Activated naive CD8-positive, alpha-beta T cell treated with anti-CD3 and anti-CD28 coated beads, Interleukin-2, amount 50 U/mL, for 16 hours (primary cell): ENCODE results near the gene CCRL2.
"Not testable (repeated sequence)": the region's sequence is repeated elsewhere in the genome, so short reads cannot be mapped to it uniquely, and the experiment has no call there.

Source experiments
- DNase-seq: peaks from one replicate; pipeline ENCODE4 v3.0.0-alpha.2; 2020; ENCODE audit warnings: low read depth, low spot score

The CCRL2 gene

DNA sequence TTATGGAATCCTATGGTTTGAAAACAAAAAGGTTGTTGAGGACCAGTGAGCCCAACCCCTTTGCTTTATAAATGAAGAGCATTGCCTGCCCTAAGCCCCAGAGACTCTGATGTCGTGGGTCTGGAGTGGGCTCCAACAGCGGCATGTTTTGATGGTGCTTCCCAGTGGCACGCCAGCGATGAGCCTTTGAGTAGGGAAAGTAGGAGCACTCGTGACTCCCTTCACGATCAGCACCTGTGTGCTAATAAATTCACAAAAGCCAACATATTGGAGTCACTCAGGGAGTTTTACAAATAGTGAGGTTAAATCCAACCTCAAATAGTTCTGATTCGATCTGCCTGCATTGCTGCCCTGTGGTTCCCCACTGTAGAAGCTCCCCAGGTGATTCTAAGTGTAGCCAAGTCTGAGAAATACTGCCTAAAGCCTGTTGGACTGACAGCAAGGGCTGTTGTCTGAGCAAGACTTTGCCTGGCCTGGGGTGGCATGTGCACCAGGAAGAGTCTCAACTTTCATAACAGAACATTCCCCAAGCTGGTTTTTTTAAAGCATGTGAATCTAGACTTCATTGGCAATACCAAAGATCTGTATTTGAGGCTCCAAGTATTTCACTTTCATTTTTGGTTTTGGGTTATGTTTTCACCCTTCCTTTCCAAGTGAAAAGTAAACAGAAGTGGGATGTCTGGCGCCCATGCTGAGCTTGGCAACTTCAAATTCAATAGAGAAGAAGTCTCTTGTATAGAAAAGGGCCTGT lies 26.4 kb upstream of the CCRL2 start:
- DNase-seq = no peak

DNA sequence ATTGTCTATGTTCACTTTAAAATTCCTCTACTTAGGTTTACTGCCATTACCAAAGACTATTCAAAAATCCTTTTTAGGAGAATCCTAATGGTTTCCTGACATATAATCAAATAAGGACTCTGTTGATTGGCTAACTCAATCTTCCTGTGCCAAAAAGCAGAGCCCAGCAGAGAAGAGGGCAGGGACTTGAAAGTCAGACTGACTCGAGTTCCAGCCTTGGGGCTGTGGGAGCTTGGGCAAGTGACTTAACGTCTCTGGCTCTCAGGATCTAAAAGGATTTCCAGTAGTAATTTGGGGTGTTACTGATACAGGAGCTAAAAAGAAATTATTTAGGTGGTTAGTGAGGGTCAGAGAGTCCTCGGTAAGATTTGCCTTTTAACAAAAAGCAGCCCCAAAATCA lies 25.4 kb upstream of the CCRL2 start:
- DNase-seq = no peak

DNA sequence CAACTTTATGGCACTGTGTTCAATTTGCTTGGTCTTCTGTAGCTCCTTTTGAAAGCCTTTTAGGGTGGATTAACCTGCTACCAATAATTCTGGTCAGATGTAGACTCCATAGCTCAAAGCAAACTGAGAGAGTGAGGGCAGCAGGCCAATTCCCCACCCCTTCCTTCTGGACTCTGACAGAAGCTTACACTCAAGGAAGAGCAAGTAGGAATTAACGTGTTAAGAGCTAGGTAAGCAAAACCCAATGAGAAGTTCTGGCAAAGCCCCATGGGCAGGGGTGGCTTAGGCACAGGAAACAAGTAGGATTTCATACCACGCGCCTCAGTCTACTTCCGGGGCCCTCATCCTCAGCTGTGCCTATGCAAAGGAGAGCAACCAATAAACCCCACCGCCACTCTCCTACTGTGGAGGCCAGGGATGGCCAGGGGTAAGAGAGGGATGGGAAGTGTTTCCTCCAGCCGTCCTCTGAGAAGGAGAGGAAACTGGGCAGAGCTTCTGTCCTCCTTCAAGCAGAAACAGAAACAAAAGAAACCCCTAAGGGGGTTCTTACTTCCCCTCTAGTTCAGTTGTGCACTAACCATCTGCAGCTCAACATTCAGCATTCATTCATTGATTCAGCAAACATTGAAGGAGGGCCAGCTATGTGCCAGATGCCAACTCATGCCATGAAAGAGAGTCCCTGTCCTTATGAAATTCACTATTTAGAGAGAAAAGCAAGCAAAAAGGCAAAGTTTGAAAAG lies 23.7 kb upstream of the CCRL2 start:
- DNase-seq = no peak

GRCh38 chr3:46383951-46384330 lies 23.1 kb upstream of the CCRL2 start:
- DNase-seq = no peak

GRCh38 chr3:46386205-46386604 lies 20.9 kb upstream of the CCRL2 start:
- DNase-seq = no peak

DNA sequence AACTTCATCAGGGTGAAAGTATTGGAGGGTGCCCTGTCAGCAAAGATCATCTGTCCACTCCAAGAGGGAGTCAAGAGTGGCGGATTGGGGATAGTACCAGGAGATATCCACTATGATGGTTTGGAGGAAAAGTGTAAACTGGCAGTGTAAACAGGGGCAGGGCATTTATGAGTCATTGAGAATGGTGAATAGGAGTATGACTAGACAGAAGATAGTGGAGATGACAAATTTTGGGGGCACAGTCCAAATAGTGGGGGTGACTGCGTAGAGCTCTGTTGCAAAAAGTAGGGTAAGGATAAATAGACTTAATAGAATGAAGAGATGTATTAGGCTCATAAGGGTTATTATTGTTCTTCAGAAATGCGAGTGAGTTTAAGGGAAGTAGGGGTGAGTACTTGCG lies 18.2 kb upstream of the CCRL2 start:
- not testable (repeated sequence) for DNase-seq

DNA sequence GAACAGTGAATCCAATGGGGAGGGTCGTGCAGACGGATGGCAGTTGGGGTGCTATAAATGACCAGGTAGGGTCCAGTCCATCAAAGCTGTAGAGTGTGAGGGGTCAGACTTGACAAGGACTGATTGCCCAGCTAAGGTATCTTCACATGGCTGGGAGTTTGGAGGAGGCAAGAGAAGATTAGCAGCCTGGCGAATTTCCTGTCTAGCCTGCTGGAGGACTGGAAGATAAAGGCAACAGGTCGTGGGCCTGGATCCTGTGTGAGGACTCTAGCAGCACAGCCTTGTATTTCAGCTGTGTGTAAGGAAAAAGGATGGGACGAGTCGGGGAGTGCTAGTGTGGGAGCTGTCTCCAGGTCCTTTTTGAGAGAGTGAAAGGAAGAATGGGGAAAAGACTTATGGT lies 17.8 kb upstream of the CCRL2 start:
- no peak for DNase-seq

DNA sequence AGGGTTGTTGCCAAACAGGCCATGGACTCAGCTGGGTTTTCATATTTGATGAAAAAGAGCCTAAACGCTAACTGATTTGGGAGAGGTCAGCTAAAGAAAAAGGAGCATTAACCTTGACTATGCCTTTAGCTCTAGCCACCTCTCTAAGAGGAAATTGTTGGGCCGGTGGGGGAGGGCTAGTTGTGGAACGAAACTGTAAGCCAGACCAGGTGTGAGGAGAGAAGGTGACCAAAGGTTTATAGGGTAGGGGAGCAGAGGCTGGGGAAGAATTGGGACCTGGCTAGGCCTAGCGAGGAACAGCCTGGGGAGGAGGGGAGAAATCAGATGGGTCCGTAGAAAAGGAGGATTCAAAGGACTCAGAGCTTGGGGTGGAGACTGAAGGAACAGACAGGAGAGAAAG lies 15.5 kb upstream of the CCRL2 start:
- DNase-seq = not testable (repeated sequence)

DNA sequence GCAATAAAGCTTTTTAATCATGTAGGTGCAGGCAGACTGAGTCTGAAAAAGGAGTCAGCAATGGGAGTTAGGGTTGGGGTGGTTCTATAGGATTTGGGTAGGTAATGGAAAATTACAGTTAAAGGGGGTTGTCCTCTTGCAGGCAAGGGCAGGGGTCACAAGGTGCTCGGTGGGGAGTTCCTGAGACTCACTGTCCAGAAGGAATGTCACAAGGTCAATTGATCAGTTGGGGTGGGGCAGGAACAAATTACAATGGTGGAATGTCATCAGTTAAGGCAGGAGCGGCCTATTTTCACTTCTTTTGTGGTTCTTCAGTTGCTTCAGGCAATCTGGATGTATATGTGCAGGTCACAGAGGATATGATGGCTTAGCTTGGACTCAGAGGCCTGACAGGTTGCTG lies 14.0 kb upstream of the CCRL2 start:
- no peak for DNase-seq

- no peak for DNase-seq
Observed at GRCh38 chr3:46393554-46394434, 13.3 kb upstream of the CCRL2 start.

- no peak for DNase-seq
Observed at GRCh38 chr3:46395210-46395661, 11.8 kb upstream of the CCRL2 start.

DNA sequence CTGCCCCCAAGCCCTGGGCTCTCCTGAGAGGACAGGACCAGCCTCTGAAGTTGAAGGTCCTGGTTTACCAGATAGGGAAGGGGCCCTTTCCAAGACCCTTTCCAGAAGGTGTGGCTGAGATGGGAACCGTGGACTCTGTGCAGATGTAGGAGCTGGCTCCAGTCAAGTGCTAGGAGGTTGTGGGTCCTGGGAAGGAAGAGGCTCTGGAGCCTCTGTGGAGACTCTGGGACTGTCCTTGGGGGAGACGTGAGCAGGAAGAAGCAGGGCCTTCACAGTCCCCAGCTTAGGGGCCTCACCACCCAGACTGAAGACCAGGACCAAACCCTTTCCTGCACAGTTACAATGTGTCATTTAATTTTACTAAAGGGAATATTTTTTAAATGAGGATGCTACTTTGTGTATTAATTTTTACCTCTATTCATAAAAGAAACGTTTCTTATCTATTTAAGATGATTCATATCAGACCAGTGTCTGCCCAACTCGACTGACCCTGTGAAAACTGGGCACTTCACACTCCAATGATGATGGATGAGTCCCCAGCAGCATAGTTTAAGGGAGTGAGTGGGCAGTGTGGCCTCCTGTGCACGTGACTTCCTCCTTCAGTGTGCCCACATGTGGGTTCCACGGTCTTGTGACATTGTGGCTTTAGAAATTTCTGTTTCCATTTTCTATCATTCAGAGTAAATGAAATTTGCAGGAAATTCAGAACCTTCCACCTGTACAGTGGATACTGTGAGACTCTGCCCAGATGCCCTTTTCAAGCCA lies 11.1 kb upstream of the CCRL2 start:
- DNase-seq = no peak

DNA sequence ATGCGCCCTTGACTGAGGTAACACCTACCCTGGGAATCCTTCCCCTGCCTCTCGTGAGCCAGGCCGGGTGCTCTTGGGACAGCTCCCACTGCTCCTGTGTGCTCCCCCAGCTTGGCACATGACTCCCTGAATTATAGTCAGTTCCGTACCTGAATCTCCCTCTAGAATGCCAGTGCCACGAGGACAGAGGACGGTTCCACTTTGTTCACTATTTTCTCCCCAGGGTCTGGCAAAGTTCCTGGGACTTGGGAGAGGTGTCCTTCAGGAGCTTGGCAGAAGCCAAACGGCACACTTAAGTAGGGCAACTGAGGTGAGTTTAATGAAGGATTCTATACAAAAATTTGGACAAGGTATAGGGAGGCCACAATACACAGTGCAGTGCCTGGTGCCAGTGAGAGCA lies 9.9 kb upstream of the CCRL2 start:
- DNase-seq = no peak

DNA sequence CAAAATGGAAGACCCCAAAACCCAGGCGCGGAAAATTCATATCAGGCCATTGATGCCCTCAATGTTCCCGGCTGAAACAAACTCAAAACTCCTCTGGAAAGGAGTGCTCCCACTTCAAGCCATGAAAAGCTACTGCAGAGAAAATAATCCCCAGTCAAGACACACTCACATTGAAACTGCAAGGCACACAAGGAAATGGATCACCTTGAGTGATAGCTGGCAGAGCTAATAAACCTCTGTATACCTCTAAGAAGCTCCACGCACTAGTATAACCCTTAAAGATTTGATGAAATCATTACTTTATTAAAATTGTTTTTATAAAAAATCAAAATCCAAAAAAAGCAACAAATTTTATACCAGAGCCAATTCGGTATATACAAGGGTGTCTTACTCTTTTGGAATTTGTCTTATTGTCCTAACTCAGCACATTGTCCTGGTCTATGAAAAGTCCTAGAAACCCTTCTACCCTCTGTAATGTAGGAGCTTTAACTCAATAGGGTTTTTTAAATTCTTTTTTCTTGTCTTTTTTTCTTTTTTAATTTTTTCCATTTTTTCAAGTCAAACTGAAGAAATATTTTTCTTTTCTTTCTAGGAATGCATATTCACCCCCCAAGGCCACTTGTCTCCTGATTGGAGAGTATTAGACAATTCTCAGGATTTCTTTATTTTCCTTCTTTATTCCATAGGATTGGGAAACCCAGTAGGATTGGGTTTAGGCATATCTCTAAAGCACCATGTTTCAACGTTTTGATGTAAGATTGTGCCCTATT lies 8.7 kb upstream of the CCRL2 start:
- DNase-seq = no peak

DNA sequence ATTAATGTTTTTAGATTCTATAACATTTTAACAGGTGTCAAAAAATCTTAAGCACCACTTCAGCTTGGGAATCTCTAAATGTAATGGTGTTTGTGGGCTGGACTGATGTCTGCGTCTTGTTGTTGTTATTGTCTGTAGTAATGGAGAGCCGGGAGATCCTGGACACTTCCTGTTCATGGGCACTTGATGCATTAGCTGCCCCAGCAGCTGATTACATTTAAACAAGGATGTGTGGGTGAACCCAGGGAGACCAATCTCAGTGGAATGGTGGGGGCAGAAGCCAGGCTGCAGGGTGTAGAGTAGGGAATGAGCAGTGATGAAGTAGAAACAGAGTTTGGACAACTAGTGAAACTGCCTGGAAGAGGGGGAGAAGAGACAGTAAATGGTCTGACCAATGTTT lies 8.0 kb upstream of the CCRL2 start:
- no peak for DNase-seq

GRCh38 chr3:46399557-46399956 lies 7.5 kb upstream of the CCRL2 start:
- DNase-seq = no peak

- DNase-seq = no peak
Observed at GRCh38 chr3:46400000-46400734, 6.9 kb upstream of the CCRL2 start.

GRCh38 chr3:46400846-46401245 lies 6.2 kb upstream of the CCRL2 start:
- no peak for DNase-seq

- DNase-seq = no peak
Observed at GRCh38 chr3:46401579-46401978, 5.5 kb upstream of the CCRL2 start.

- DNase-seq = not testable (repeated sequence)
Observed at GRCh38 chr3:46402902-46403301, 4.2 kb upstream of the CCRL2 start.
